Measurements from ENCODE around the gene PFN4.

DNA sequence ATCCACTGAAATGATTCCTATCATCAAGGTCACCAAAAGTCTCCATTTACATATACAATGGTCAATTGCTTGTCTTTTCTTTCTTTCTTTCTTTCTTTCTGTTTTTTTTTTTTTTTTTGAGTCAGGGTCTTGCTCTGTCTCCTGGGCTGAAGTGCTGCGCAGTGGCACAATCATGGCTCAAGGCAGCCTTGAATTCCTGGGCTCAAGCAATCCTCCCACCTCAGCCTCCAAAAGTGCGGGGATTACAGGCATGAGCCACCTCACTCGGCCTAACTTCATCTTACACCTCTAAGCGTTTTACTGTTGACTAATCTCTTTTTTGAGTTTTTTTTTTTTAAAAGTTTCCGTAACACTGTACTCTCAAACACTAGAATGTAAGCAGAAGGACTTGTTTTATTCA lies 47.9 kb downstream of the PFN4 start:
- TF ChIP-seq, protein P1, sequence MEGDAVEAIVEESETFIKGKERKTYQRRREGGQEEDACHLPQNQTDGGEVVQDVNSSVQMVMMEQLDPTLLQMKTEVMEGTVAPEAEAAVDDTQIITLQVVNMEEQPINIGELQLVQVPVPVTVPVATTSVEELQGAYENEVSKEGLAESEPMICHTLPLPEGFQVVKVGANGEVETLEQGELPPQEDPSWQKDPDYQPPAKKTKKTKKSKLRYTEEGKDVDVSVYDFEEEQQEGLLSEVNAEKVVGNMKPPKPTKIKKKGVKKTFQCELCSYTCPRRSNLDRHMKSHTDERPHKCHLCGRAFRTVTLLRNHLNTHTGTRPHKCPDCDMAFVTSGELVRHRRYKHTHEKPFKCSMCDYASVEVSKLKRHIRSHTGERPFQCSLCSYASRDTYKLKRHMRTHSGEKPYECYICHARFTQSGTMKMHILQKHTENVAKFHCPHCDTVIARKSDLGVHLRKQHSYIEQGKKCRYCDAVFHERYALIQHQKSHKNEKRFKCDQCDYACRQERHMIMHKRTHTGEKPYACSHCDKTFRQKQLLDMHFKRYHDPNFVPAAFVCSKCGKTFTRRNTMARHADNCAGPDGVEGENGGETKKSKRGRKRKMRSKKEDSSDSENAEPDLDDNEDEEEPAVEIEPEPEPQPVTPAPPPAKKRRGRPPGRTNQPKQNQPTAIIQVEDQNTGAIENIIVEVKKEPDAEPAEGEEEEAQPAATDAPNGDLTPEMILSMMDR (IDR thresholded peaks at IDR 0.05; ENCODE audit: low read length), result no peak
- TF ChIP-seq EZH2phosphoT487 (IDR thresholded peaks at IDR 0.05; ENCODE audit: low read length), result no peak
- TF ChIP-seq EZH2 (optimal IDR thresholded peaks at IDR 0.05; ENCODE audit: low read depth, low read length), result no peak

All from MM.1S (cell line).